ENCODE results near the gene SLC2A13. TPM values are rescaled to one million over a fixed set of nuclear protein-coding genes. Genes with fewer than 3 reads are reported as not detected.

Gene SLC2A13
- total RNA-seq, 1 experiment from 2014 or later = 7.0 TPM

- Histone ChIP-seq H3K18ac (ENCODE audit: insufficient read length, low read depth, low read length) (no peak overlapping the region), H3K4ac (ENCODE audit: low read depth, low read length) (no peak overlapping the region), H3K27ac (ENCODE audit: insufficient read length, low read depth, low read length) (no peak overlapping the region), H3K4me2 (ENCODE audit: insufficient read depth, insufficient read length, low read length) (no peak overlapping the region), H2BK12ac (ENCODE audit: insufficient read length, low read depth, low read length) (no peak overlapping the region), H4K5ac (ENCODE audit: insufficient read length, low read depth, low read length) (no peak overlapping the region), H3K23me2 (ENCODE audit: insufficient read length, low read depth, low read length, poor library complexity, severe bottlenecking) (no peaks in the 10 kb centered on the region), H2AK5ac (ENCODE audit: insufficient read length, low read length) (no peak overlapping the region), H3K79me2 (ENCODE audit: insufficient read depth, low read length) (no peaks in the 10 kb centered on the region), H2BK5ac (ENCODE audit: insufficient read length, low read length) (no peak overlapping the region), H3T11ph (ENCODE audit: low read length) (no peak overlapping the region), H2AFZ (ENCODE audit: low read length) (no peak overlapping the region), H4K20me1 (ENCODE audit: control insufficient read depth, insufficient read depth, insufficient read length) (no peaks in the 10 kb centered on the region), H3K56ac (ENCODE audit: insufficient read length, low read depth, low read length) (no peak overlapping the region), H2BK120ac (ENCODE audit: low read depth, low read length, poor library complexity, severe bottlenecking) (no peak overlapping the region), H4K91ac (ENCODE audit: insufficient read length, low read depth, low read length) (no peak overlapping the region), H3K27me3 (ENCODE audit: insufficient read depth, low read length) (no peaks in the 10 kb centered on the region), H3K14ac (ENCODE audit: insufficient read depth, low read length) (no peak overlapping the region), H2BK15ac (ENCODE audit: low read depth, low read length) (no peak overlapping the region), H3K79me1 (ENCODE audit: insufficient read depth, low read depth, low read length, poor library complexity, severe bottlenecking) (no peaks in the 10 kb centered on the region), H3K9me3 (ENCODE audit: control insufficient read depth, low read depth, low read length) (no peaks in the 10 kb centered on the region), H4K8ac (replicated peaks; ENCODE audit: insufficient read length, low read depth, low read length) (no peak overlapping the region), H3K9ac (ENCODE audit: extremely low read depth, insufficient read length, low read length) (no peak overlapping the region), H3K23ac (ENCODE audit: insufficient read length, low read depth, low read length) (no peak overlapping the region), H2BK20ac (ENCODE audit: low read depth, low read length, poor library complexity, severe bottlenecking) (no peak overlapping the region), H3K4me1 (ENCODE audit: insufficient read depth, low read length) (no peaks in the 10 kb centered on the region)
- Mint-ChIP-seq H3K4me1 (no peaks in the 10 kb centered on the region), H3K9me3 (peaks cover 6 to 8% of the 10 kb centered on the region in 2 experiments; a peak in 4 of 5 replicates), H3K4me3 (no peak overlapping the region), H3K27me3 (ENCODE audit: low read depth) (no peaks in the 10 kb centered on the region), H3K36me3 (ENCODE audit: insufficient read depth in 1 of 3, low read depth in 3 of 3) (peaks cover 0 to 5% (median 4%) of the 10 kb centered on the region in 3 experiments; a peak in 5 of 7 replicates), H3K27ac (no peak overlapping the region)
- TF ChIP-seq CTCF (conservative IDR thresholded peaks at IDR 0.05) = no peak
- no CpG with 5 or more reads among the region's 2 CpGs for WGBS (ENCODE audit: extremely low coverage, insufficient read length, low lambda C conversion rate)
- DNase-seq = no peak
Observed at GRCh38 chr12:39815746-39816145, 290.1 kb downstream of the SLC2A13 start.
